Measurements from ENCODE around the gene TCF15. TPM values are rescaled to one million over a fixed set of nuclear protein-coding genes. Genes with fewer than 3 reads are reported as not detected.

TCF15 gene
- total and polyA plus RNA-seq, 2 of the 13 experiments (the other 11 are each of a cell fraction or from before 2014, with no cell fraction given), result not detected

- TF ChIP-seq ZNF142 (CRISPR knock-in tag; IDR thresholded peaks at IDR 0.05) (peak; percentile 38; the same call in 1 of the 2 replicates), KDM6A (CRISPR knock-in tag; IDR thresholded peaks at IDR 0.05; ENCODE audit: low read depth) (no peak), ZNF773 (CRISPR knock-in tag; IDR thresholded peaks at IDR 0.05; ENCODE audit: borderline replicate concordance) (no peak), MIER2 (CRISPR knock-in tag; IDR thresholded peaks at IDR 0.05) (peak; percentile 31; the same call in 1 of the 2 replicates), CREBL2 (CRISPR knock-in tag; IDR thresholded peaks at IDR 0.05; ENCODE audit: borderline replicate concordance) (no peak), MATR3 (CRISPR knock-in tag; IDR thresholded peaks at IDR 0.05) (no peak), ZNF83 (CRISPR knock-in tag; IDR thresholded peaks at IDR 0.05; ENCODE audit: borderline replicate concordance) (no peak), ERF (CRISPR knock-in tag; IDR thresholded peaks at IDR 0.05) (peak; percentile 73; the same call in 1 of the 2 replicates), ZNF572 (CRISPR knock-in tag; IDR thresholded peaks at IDR 0.05) (no peak), FOXO1 (CRISPR knock-in tag; IDR thresholded peaks at IDR 0.05) (no peak; the same call in 1 of the 2 replicates), ZNF136 (CRISPR knock-in tag; IDR thresholded peaks at IDR 0.05; ENCODE audit: low read depth) (no peak), SMC3 (IDR thresholded peaks at IDR 0.05; ENCODE audit: low read length) (peak; percentile 34; the same call in 1 of the 2 replicates), MXD4 (CRISPR knock-in tag; IDR thresholded peaks at IDR 0.05) (peak; percentile 43; the same call in 1 of the 2 replicates), ZSCAN20 (CRISPR knock-in tag; IDR thresholded peaks at IDR 0.05; ENCODE audit: borderline replicate concordance) (no peak), AFF4 (CRISPR knock-in tag; IDR thresholded peaks at IDR 0.05) (no peak), DPF2 (CRISPR knock-in tag; IDR thresholded peaks at IDR 0.05; ENCODE audit: borderline replicate concordance, low read depth) (peak; percentile 69; the same call in 1 of the 2 replicates), RXRB (CRISPR knock-in tag; IDR thresholded peaks at IDR 0.05; ENCODE audit: borderline replicate concordance) (peak; percentile 79), ZFP37 (CRISPR knock-in tag; IDR thresholded peaks at IDR 0.05; ENCODE audit: borderline replicate concordance) (no peak), FOXP4 (CRISPR knock-in tag; IDR thresholded peaks at IDR 0.05) (peak; percentile 42), PCBP1 (IDR thresholded peaks at IDR 0.05; ENCODE audit: borderline replicate concordance, low read depth, low read length) (no peak)
Measured at GRCh38 chr20:641516-641875, 31.4 kb upstream of the TCF15 start (continued).

Measured in HepG2 (cell line).